HG02610 (cell line): ENCODE data around the gene TMUB2.

Experiments used
- ATAC-seq: cut with Tn5 transposase; IDR thresholded peaks from one replicate; pipeline ENCODE4 v1.9.1; 2021; ENCODE audit warnings: mild to moderate bottlenecking, moderate library complexity; ENCODE audit not compliant: unreplicated experiment

TMUB2 gene

GRCh38 chr17:44176671-44177501, 9.9 kb upstream of the TMUB2 start:
- no peak for ATAC-seq

- no peak for ATAC-seq
Measured at GRCh38 chr17:44177640-44178039, 9.1 kb upstream of the TMUB2 start.

GRCh38 chr17:44178133-44178532, 8.6 kb upstream of the TMUB2 start:
- no peak for ATAC-seq

GRCh38 chr17:44183024-44183423, 3.7 kb upstream of the TMUB2 start:
- ATAC-seq = no peak

DNA sequence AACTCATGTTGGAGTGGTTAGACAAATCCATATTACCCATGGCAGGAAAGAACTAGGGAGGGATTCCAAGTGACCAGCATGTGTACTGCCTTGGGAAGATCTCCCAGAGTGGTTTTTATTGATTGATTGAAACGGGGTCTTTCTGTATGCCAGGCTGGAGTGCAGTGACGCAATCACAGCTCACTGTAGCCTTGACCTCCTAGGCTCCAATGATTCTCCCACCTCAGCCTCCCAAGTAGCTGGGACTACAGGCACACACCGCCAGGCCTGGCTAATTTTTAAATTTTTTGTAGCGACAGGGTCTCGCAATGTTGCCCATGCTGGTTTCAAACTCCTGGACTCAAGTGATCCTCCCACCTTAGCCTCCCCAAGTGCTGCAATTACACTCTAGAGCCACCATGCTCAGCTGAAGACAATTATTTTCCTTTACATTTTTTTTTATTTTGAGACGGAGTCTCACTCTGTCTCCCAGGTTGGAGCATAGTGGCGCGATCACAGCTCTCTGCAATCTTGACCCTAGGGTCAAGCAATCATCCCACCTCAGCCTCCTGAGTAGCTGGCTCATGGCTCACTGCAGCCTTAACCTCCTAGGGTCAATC, 2.5 kb upstream of the TMUB2 start:
- ATAC-seq = no peak

GRCh38 chr17:44187131-44187899, 543 bp downstream of the TMUB2 start:
- peak; percentile 26 for ATAC-seq

GRCh38 chr17:44188576-44189403, 2.0 kb downstream of the TMUB2 start:
- no peak for ATAC-seq

DNA sequence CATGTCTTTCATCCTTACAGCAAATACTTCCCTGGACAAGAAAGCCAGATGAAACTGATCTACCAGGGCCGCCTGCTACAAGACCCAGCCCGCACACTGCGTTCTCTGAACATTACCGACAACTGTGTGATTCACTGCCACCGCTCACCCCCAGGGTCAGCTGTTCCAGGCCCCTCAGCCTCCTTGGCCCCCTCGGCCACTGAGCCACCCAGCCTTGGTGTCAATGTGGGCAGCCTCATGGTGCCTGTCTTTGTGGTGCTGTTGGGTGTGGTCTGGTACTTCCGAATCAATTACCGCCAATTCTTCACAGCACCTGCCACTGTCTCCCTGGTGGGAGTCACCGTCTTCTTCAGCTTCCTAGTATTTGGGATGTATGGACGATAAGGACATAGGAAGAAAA, 3.7 kb downstream of the TMUB2 start:
- ATAC-seq = no peak

DNA sequence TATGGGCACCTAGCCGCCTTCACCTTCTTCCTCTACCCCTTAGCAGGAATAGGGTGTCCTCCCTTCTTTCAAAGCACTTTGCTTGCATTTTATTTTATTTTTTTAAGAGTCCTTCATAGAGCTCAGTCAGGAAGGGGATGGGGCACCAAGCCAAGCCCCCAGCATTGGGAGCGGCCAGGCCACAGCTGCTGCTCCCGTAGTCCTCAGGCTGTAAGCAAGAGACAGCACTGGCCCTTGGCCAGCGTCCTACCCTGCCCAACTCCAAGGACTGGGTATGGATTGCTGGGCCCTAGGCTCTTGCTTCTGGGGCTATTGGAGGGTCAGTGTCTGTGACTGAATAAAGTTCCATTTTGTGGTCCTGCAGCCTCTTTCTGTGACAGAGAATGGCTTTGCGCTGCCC, 4.6 kb downstream of the TMUB2 start:
- no peak for ATAC-seq

DNA sequence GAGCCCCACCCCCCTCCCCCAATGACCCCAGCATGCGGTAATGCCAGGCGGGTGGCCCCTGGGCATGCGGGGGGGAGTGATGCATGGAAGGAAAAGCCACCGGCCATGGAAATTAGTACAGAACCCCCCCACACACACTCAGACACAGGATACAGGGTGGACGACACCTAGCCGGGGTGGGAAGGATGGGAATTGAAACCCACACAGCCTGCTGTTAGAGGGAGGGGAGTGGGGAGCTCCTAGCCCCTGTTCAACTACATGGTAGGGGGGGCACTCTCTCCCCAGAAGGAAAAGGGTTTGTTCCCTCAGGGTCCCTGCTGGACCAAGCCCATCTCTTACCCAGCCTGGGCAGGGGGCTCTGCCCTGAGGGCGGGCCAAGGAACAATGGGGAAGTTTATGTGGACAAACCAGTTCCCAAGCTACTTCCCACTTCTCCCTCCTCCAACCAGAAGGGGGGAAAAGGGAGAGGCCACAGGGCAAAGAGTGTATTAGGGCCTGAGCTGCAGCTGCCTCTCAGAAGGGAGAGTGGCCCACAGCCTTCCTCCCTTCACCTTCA, 5.2 kb downstream of the TMUB2 start:
- no peak for ATAC-seq

- no peak for ATAC-seq
Measured at GRCh38 chr17:44192750-44193149, 6.0 kb downstream of the TMUB2 start.

GRCh38 chr17:44193326-44194084, 6.7 kb downstream of the TMUB2 start:
- ATAC-seq = no peak

GRCh38 chr17:44197107-44197506, 10.3 kb downstream of the TMUB2 start:
- ATAC-seq = no peak

DNA sequence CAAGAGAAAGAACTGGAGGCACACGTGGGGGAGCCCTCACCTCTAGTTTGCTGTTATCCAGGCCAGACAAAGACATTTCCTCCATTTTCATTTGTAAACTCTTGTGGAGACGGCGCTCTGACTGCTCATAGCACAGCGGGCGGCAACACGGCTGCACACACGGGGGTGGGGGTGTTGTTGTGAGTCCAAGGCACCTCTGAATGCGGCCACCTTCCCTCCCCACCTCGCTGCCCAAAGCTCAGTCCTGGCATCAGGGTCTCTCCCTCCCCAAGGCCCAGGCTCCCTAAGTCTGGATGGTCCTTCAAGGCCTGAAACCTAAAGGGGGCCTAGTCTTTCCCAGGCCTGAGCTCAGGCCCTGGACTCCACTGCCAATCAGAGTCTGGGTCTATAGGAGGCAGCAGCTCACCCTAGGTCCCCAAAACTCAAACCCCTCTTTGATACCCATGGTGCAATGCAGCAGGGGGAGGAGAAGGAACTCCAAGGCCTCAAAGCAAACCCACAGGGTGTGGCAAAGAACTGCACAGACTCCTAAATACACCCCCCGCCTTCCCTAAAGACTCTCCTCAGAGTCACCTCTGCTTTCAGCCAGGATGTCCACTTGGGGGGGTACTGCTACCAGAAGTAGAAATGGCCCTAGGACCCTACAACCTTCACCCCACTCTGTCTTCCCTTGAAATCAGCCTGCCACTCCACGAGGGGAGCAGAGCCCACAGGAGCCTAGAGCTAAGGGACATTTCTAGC, 11.4 kb downstream of the TMUB2 start:
- ATAC-seq = no peak

GRCh38 chr17:44198721-44199552, 12.2 kb downstream of the TMUB2 start:
- peak; percentile 15 for ATAC-seq

GRCh38 chr17:44199553-44200477, 13.0 kb downstream of the TMUB2 start, which contains the start of gene ATXN7L3:
ATXN7L3 (minus strand) TSS chr17:44199884; CDS start chr17:44198070, 1,814 bp downstream.
- ATAC-seq = peak; percentile 74
